ENCODE data around the gene RPL9.

- TF ChIP-seq CTCF (IDR thresholded peaks at IDR 0.05; ENCODE audit: borderline replicate concordance, extremely low read depth, low read length, poor library complexity, severe bottlenecking) (no peak), EZH2 (IDR thresholded peaks at IDR 0.05; ENCODE audit: borderline replicate concordance, low read depth, low read length, severe bottlenecking) (no peak)
Measured at GRCh38 chr4:39470402-39470801, 11.7 kb upstream of the RPL9 start.

All from DND-41 (cell line).